DND-41 (cell line): ENCODE data around the gene REEP6.

Source experiments
- ATAC-seq: fragments of 200-7000 bp; cut with Tn5 transposase; 3 replicates; pipeline ENCODE4 v1.9.1; 2021; ENCODE audit warnings: low read depth; ENCODE audit not compliant: insufficient read depth
- DNase-seq: peaks from one replicate; pipeline ENCODE4 v3.0.0-alpha.2; 2020
- H2AFZ ChIP-seq: 2 replicates; pipeline ENCODE4 v1.6.0; 2012; ENCODE audit warnings: low read depth, low read length
- H3K27ac ChIP-seq: 2 replicates; pipeline ENCODE4 v1.5.1; 2012; ENCODE audit warnings: low read length, inconsistent platforms
- H3K27me3 ChIP-seq: fragments of 200-600 bp; sonication (generic); 2 replicates; pipeline ENCODE4 v1.6.0; 2012; ENCODE audit warnings: low read length, mild to moderate bottlenecking, inconsistent platforms; ENCODE audit not compliant: insufficient read depth, poor library complexity
- H3K36me3 ChIP-seq: 2 replicates; pipeline ENCODE4 v1.5.1; 2012; ENCODE audit warnings: low read length, inconsistent platforms; ENCODE audit not compliant: insufficient read depth
- H3K4me1 ChIP-seq: 2 replicates; pipeline ENCODE4 v1.5.1; 2012; ENCODE audit warnings: mild to moderate bottlenecking, low read length; ENCODE audit not compliant: insufficient read depth
- H3K4me2 ChIP-seq: 2 replicates; pipeline ENCODE4 v1.6.0; 2012; ENCODE audit warnings: mild to moderate bottlenecking, moderate library complexity, low read length, inconsistent platforms; ENCODE audit not compliant: insufficient read depth
- H3K4me3 ChIP-seq, 2 experiments: fragments of 200-600 bp in 1 of 2; shearing (Covaris generic) in 1 of 2; 2 replicates each; pipeline ENCODE4 v1.5.1; 2012 to 2016; ENCODE audit warnings: inconsistent platforms in 2 of 2, low read length in 2 of 2, mild to moderate bottlenecking in 2 of 2, low read depth in 1 of 2, moderate library complexity in 1 of 2
- H3K79me2 ChIP-seq: 2 replicates; pipeline ENCODE4 v1.6.0; 2012; ENCODE audit warnings: low read length, inconsistent platforms; ENCODE audit not compliant: insufficient read depth
- H3K9ac ChIP-seq: 2 replicates; pipeline ENCODE4 v1.6.0; 2012; ENCODE audit warnings: low read depth, mild to moderate bottlenecking, inconsistent platforms, low read length, moderate library complexity
- H3K9me3 ChIP-seq: 2 replicates; pipeline ENCODE4 v1.5.1; 2012; ENCODE audit warnings: low read length, moderate library complexity, mild to moderate bottlenecking, inconsistent platforms; ENCODE audit not compliant: insufficient read depth, severe bottlenecking
- H4K20me1 ChIP-seq: 2 replicates; pipeline ENCODE4 v1.6.0; 2012; ENCODE audit warnings: low read length; ENCODE audit not compliant: insufficient read depth
- CTCF ChIP-seq: IDR thresholded peaks from 2 replicates; pipeline ENCODE4 v1.5.1; 2012; ENCODE audit warnings: borderline replicate concordance, low read length, moderate library complexity, mild to moderate bottlenecking; ENCODE audit not compliant: poor library complexity, severe bottlenecking; ENCODE audit errors: extremely low read depth
- EZH2 ChIP-seq: IDR thresholded peaks from 3 replicates; pipeline ENCODE4 v1.6.1; 2012; ENCODE audit warnings: borderline replicate concordance, low read depth, mild to moderate bottlenecking, moderate library complexity, low read length, inconsistent platforms; ENCODE audit not compliant: severe bottlenecking

Gene REEP6

GRCh38 chr19:1445932-1446712, 44.9 kb upstream of the REEP6 start:
- no peak for DNase-seq
- H4K20me1 ChIP-seq: peaks cover 54% of the 10 kb centered on the region

GRCh38 chr19:1446713-1447481, 44.1 kb upstream of the REEP6 start:
- DNase-seq (no peak), ATAC-seq (no peak)
- no peak overlapping the region for H3K4me2 ChIP-seq

More at GRCh38 chr19:1445932-1446712, 44.9 kb upstream of the REEP6 start:
- Histone ChIP-seq H2AFZ (no peak overlapping the region), H3K4me1 (peaks cover 10% of the 10 kb centered on the region), H3K27ac (no peak overlapping the region), H3K36me3 (peaks cover 17% of the 10 kb centered on the region), H3K9me3 (no peaks in the 10 kb centered on the region), H3K9ac (no peak overlapping the region), H3K27me3 (peaks cover 5% of the 10 kb centered on the region), H3K4me2 (no peak overlapping the region), H3K4me3 (no peak overlapping the region), H3K79me2 (peaks cover 9% of the 10 kb centered on the region; the same call in 1 of the 2 replicates)
- TF ChIP-seq EZH2 (no peak), CTCF (no peak)
- ATAC-seq: no peak

GRCh38 chr19:1447504-1447903, 43.5 kb upstream of the REEP6 start:
- no peak overlapping the region for H3K27ac ChIP-seq
- no peak for TF ChIP-seq CTCF
- TF ChIP-seq EZH2: no peak
- no peak overlapping the region for H2AFZ ChIP-seq
- no peak overlapping the region for H3K4me2 ChIP-seq
- ATAC-seq: no peak
- DNase-seq: no peak
- no peak overlapping the region for H3K4me3 ChIP-seq
- peaks cover 7% of the 10 kb centered on the region for H3K27me3 ChIP-seq
- H3K9ac ChIP-seq: no peak overlapping the region
- no peaks in the 10 kb centered on the region for H3K9me3 ChIP-seq
- H3K36me3 ChIP-seq: peaks cover 3% of the 10 kb centered on the region
- no peaks in the 10 kb centered on the region for H3K79me2 ChIP-seq
- peaks cover 46% of the 10 kb centered on the region for H4K20me1 ChIP-seq
- peaks cover 10% of the 10 kb centered on the region for H3K4me1 ChIP-seq

More at GRCh38 chr19:1446713-1447481, 44.1 kb upstream of the REEP6 start:
- no peak overlapping the region for H3K9ac ChIP-seq
- no peaks in the 10 kb centered on the region for H3K9me3 ChIP-seq
- no peak overlapping the region for H3K4me3 ChIP-seq
- no peak overlapping the region for H3K27ac ChIP-seq
- H3K36me3 ChIP-seq: peaks cover 9% of the 10 kb centered on the region
- peaks cover 10% of the 10 kb centered on the region for H3K4me1 ChIP-seq
- H3K27me3 ChIP-seq: peaks cover 7% of the 10 kb centered on the region
- peaks cover under 1% of the 10 kb centered on the region; the same call in 1 of the 2 replicates for H3K79me2 ChIP-seq
- H4K20me1 ChIP-seq: peaks cover 48% of the 10 kb centered on the region
- TF ChIP-seq CTCF (no peak), EZH2 (no peak)
- H2AFZ ChIP-seq: no peak overlapping the region
